Measurements from ENCODE around the gene RNF8.
A peak's percentile ranks its signal among the peaks of the same experiment; 100 is the strongest.

The RNF8 gene

DNA sequence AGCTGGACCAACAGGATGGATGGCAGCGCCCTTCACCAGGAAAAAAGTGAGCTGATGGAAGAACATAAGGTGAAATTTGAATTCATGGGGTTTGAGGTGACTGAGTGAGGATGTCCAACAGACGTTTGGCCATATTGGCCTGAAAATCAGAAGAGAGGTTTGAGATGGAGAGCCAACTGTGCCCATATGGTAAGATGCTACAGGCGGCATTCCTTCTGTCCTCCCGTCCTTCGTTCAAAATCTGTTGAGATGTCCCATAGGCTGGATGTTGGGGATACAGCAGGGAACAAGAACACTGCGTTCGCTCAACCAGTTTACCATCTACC, 78.8 kb downstream of the RNF8 start:
- no peak for DNase-seq (ENCODE audit: extremely low read depth, insufficient read length)
- TF ChIP-seq CTCF (IDR thresholded peaks at IDR 0.05; ENCODE audit: insufficient read depth, low read length, poor library complexity, severe bottlenecking), result no peak
- H3K4me3 ChIP-seq (replicated peaks; ENCODE audit: low read depth, low read length), result peak overlapping the region; percentile 85
- H3K36me3 ChIP-seq (ENCODE audit: control insufficient read depth, insufficient read depth, low read length), result no peaks in the 10 kb centered on the region; the same call in none of the 2 replicates
- no peaks in the 10 kb centered on the region for H3K27me3 ChIP-seq (replicated peaks; ENCODE audit: control insufficient read depth, insufficient read depth, low read length)

GRCh38 chr6:37432916-37433656, 79.3 kb downstream of the RNF8 start, which contains the start of gene CMTR1:
Gene CMTR1, plus strand, starts transcription at chr6:37433221. Its CDS starts 2,409 bp downstream, at chr6:37435630.
- Histone ChIP-seq H3K27me3 (replicated peaks; ENCODE audit: control insufficient read depth, insufficient read depth, low read length) (no peaks in the 10 kb centered on the region), H3K36me3 (ENCODE audit: control insufficient read depth, insufficient read depth, low read length) (peaks cover 3% of the 10 kb centered on the region), H3K4me3 (replicated peaks; ENCODE audit: low read depth, low read length) (peak within 1 kb of the TSS; percentile 85)
- no peak for TF ChIP-seq CTCF (IDR thresholded peaks at IDR 0.05; ENCODE audit: insufficient read depth, low read length, poor library complexity, severe bottlenecking)
- DNase-seq (ENCODE audit: extremely low read depth, insufficient read length), result peak; percentile 98

DNA sequence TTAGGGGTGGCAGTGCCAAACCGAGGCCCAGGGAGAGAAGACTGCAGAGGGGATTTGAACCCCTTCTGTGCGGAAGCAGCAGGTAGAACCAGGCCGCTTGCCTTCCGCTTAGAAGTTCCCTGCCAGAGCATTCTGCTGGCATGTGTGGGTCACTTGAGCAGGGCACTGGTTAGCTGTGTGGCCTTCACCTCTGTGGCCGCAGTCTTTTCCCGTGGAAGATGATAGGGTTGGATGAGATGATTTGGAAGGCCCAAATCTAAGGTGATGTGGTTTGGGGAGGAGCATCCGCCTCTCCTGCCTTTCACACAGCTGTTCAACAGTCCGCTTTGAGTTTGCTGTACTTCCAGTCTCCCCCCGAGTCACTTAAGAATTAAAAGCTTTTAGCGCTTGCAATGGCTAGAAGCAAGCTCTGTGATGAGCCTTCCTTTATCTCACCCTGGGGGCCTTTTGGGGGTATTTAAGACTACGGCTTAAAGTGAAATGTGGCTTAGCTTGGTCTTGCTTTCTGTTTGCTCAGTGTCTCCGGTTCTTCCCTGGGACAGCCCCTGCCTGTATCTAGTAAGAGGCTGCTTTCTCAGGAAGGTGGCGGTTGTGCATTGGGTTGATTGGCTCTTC, 80.0 kb downstream of the RNF8 start:
- H3K27me3 ChIP-seq (replicated peaks; ENCODE audit: control insufficient read depth, insufficient read depth, low read length), result no peaks in the 10 kb centered on the region
- no peak for TF ChIP-seq CTCF (IDR thresholded peaks at IDR 0.05; ENCODE audit: insufficient read depth, low read length, poor library complexity, severe bottlenecking)
- peak overlapping the region; percentile 85 for H3K4me3 ChIP-seq (replicated peaks; ENCODE audit: low read depth, low read length)
- no peak for DNase-seq (ENCODE audit: extremely low read depth, insufficient read length)
- H3K36me3 ChIP-seq (ENCODE audit: control insufficient read depth, insufficient read depth, low read length), result peaks cover 7% of the 10 kb centered on the region

DNA sequence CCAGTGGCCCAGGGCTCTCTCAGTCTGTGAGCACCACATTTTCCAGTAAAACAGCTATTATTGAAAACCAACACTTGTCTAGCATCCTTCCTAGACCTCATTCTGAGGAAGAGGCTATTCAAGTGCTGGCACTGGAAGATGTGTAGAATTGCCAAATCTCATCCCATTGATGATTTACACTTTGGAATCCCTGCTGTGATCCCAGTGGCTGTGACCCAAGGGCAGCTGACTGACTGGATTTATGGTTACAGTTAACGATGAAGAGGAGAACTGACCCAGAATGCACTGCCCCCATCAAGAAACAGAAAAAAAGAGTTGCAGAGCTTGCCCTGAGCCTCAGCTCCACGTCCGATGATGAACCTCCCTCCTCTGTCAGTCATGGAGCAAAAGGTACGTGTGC, 81.6 kb downstream of the RNF8 start:
- no peak overlapping the region for H3K4me3 ChIP-seq (replicated peaks; ENCODE audit: low read depth, low read length)
- DNase-seq (ENCODE audit: extremely low read depth, insufficient read length), result no peak
- H3K36me3 ChIP-seq (ENCODE audit: control insufficient read depth, insufficient read depth, low read length), result peaks cover 9% of the 10 kb centered on the region
- no peak for TF ChIP-seq CTCF (IDR thresholded peaks at IDR 0.05; ENCODE audit: insufficient read depth, low read length, poor library complexity, severe bottlenecking)
- H3K27me3 ChIP-seq (replicated peaks; ENCODE audit: control insufficient read depth, insufficient read depth, low read length), result no peaks in the 10 kb centered on the region

DNA sequence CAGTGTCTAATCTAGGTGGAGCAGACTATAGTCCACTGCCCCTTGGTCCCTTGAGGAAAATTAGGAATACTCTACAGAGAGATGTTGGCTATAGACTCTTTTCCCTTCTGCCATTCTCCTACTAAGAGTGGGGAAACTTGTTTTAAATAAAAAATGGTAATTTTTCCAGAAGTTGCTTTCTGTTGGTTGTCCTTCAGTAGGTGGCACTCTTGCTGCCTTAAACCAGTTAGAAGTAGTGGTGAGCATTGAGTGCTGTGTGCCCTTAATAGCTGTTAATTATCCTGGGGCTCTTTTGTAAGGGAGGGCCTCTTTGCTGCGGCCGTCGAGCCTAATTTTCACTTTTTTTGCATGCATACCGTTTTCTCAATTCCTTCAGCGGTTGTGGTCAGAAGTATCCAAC, 82.0 kb downstream of the RNF8 start:
- no peak for TF ChIP-seq CTCF (IDR thresholded peaks at IDR 0.05; ENCODE audit: insufficient read depth, low read length, poor library complexity, severe bottlenecking)
- no peak for DNase-seq (ENCODE audit: extremely low read depth, insufficient read length)

More for the DNA sequence above, 82.0 kb downstream of the RNF8 start:
- peaks cover 9% of the 10 kb centered on the region for H3K36me3 ChIP-seq (ENCODE audit: control insufficient read depth, insufficient read depth, low read length)
- H3K27me3 ChIP-seq (replicated peaks; ENCODE audit: control insufficient read depth, insufficient read depth, low read length), result no peaks in the 10 kb centered on the region
- no peak overlapping the region for H3K4me3 ChIP-seq (replicated peaks; ENCODE audit: low read depth, low read length)
